HG03457 (cell line): ENCODE results near the gene SPAG16.
"Not testable (repeated sequence)": the region's sequence is repeated elsewhere in the genome, so short reads cannot be mapped to it uniquely, and the experiment has no call there.

ENCODE experiments used
- ATAC-seq: cut with Tn5 transposase; IDR thresholded peaks from one replicate; pipeline ENCODE4 v1.9.1; 2021; ENCODE audit warnings: moderate number of reproducible peaks; ENCODE audit not compliant: unreplicated experiment

The SPAG16 gene

DNA sequence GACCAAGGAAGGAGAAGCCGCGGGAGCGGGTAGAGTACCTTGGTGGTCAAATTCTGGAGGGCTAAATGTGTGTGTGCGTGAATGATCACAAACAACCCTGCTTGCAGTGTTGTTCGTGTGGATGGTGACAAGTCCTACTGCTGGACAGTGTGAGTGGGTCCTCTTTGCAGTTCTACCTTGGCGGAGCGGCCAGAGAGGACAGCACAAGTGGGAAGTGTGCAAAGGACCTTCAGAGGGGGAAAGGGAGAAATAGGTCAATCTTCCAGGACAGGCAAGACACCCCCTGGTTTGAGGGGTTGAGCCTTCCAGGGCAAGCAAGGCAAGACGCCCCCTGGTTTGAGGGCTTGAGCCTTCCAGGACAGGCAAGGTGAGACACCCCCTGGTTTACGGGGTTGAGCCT, 122.8 kb downstream of the SPAG16 start:
- ATAC-seq, result not testable (repeated sequence)

DNA sequence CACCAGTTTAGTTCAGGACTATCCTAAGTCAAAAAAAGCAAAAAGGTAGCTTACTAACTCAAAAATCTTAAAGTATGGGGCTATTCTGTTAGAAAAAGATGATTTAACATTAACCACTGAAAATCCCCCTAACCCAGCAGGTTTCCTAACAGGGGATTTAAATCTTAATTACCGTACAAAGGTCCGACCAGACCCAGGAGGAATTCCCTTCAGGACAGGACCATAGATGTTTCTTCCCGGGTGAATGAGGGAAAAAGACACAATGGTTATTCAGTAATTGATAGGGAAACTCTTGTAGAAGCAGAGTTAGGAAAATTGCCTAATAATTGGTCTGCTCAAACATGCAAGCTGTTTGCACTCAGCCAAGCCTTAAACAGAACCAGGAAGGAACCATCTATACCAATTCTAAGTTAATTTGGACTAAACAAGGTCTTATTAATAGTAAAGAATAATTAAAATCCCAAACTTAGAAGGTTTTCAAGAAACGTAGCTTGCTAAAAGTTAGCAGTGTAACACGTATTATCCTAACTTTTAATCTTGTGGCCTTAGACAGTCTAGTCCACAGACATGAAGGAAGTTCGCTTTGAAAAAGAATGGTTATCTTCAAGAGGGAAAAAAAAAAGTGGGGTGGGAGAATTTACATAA, 124.3 kb downstream of the SPAG16 start:
- ATAC-seq, result not testable (repeated sequence)

DNA sequence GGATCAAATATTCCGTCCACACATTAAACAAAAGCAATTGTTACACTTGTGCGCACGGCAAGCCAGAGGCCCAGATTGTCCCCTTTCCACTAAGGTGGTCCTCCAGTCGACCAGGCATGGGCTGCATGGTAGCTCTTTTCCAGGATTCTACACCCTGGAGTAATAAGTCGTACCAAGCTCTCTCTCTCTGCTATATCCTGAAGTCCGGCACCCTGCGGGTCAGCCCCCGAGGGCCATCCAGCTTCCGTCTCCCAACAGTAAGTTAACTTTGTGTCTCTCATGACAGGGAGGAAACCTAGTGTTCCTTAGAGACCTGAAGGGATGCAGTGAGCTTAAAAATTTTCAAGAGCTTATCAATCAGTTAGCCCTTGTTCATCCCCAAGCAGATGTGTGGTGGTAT, 126.4 kb downstream of the SPAG16 start:
- not testable (repeated sequence) for ATAC-seq

DNA sequence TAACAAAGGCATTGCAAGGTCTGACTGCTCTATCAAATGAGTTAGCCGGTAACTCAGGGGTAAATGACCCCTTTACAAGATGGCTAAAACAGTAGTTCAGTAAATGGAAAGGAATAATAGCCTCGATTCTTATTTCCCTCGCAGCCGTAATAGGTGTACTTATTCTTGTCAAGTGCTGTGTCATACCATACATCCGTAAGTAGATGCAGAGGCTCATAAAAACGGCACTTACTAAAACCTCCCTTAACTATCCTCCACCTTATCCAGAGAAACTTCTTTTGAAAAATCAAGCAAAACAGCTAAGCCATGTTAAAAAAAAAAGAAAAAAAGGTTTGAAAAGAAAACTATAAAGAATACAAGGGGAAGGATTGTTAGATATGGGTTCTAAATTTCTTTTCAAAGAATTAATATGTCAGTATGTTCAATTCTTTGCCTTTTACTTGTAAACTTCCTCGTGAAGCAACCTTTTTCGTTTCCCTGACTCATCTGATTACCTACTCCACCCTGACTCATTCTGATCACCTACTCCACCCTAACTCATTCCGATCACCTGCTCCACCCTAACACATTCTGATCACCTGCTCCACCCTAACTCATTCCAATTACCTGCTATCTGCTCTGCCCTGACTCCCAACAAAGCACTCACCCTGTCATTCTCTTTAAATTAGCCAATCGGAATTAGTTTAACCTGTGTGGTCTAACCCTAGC, 127.5 kb downstream of the SPAG16 start:
- no peak for ATAC-seq

DNA sequence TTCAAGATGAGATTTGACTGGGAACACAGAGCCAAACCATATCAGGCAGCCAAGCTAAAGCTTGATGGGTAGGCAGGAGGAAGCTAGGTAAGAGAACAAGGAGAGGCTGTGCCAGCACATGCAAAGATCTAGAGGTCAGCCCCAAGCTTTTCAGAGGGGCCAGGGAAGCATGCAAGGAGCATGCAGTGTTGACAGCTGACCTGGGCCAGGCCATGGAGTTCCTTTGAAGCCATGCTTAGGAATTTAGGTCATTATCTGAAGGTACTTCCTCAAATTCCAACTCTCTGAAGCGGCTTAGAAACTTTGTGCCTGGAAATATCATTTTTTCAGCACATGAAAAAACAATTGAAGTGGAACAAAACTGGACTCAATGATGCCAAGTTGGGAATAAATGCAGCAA, 130.8 kb downstream of the SPAG16 start:
- ATAC-seq, result no peak

DNA sequence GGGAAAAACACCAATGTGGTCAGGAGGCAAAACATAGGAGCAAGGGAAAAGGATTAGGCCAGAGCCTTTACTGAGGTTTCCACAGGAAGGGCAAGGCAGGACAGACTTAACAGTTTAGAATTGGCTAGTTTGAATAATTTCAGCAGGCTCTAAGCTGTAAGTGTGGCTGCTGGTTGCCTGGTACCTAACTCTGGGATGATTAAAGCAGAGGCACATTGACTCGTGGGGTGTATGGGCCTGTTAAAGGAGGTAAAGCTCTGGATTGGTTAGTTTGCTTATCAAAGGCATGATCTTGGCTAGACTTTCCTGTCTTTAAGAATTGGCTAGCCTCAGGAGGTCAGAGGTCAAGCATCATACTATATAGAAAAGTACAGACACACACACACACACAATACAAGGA, 132.6 kb downstream of the SPAG16 start:
- ATAC-seq, result no peak

DNA sequence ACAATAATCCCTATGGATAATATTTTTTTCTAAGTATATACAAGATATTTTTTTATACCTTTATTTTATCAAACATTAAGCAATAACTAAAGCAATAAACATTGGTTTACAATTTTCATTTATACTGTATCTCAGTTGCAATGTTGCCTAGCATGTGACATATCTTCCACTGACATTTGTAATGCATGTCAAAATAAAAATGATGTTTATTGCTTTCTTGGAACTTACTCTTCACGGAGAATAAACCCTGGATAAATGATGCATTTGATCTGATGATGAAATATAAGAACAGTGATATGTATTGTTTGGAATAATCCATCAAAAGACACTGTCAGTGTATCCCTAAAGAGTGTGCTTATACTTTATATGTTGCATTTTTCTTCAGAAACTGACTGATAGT, 135.7 kb downstream of the SPAG16 start:
- no peak for ATAC-seq

DNA sequence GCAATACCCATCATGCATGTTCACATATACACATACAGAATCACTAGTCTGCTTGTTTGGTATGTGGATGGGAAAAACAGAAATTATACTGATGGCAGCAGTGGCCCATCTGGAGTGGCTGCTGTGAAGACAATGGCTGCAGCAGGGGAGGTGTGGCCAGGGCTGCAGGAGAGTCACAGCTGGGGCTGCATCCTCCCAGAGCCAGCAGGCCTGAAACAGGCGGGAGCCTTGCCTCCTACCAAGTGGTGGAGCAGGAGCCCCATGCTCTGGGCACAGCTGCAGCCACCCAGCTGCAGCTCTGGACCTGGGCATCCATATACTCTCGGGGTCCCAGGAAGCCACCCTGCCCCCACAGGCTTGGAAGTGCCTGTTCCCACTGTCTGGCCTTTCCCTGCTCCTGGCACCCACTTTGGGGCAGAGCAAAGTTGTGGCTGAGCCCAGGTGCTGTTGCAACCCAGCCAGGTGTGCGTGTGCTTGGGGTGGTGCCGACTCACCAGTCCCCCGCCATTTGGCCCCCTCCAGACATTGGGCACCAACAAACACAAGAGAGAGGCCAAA, 136.6 kb downstream of the SPAG16 start:
- ATAC-seq, result no peak

DNA sequence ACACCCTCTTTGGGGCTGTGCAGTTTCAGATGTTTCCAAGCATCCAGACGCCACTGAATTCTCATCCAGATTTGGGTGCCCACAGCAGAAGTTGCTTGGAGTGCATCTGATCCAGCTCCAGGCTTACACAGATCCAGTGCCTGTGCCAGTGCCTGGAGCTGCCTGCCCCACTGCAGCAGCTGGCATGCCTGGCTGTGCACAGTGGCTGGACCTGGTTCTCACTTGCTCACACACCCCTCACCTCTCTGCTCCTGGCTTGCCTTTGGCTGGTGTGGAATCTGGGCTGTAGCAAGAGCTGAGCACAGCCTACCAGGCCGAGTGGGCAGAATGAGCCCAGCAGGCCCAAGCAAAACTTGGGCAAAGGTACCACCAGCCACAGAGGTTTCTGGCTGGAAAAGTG, 137.9 kb downstream of the SPAG16 start:
- ATAC-seq, result no peak

DNA sequence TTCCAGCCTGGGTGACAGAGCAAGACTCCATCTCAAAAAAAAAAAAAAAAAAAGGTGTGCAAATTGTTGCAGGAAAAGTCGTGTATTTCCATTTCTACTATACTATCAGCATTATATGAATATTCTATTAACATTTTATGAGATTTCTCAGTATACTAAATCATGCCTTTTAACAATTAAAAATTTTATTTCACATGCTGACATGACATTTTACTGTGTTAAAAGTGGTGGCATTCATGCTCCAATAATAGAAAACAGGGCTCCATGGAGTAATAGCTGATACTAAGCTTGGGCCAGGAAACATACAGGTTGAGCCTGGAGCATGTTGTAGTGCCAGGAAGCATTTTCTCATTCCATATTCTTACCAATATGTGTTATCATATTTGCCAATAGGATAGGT, 141.4 kb downstream of the SPAG16 start:
- ATAC-seq, result no peak

DNA sequence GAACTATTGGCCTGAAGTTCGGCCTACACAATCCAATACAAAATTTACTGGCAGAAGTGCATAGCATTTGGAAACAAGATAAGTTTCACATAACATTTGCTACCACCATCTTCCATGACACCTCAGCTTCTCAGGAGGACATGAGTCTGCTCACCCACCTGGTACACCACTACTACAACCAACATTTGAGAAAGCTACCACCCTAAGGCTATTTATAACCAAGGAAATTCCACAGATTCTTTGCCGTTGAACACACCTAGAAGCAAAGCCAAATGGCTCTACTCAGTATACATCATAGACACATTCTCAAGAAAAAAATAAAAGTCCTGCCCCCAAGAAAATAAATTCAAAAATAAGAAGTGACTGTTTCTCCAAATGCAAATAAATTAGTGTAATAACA, 145.3 kb downstream of the SPAG16 start:
- ATAC-seq, result no peak

DNA sequence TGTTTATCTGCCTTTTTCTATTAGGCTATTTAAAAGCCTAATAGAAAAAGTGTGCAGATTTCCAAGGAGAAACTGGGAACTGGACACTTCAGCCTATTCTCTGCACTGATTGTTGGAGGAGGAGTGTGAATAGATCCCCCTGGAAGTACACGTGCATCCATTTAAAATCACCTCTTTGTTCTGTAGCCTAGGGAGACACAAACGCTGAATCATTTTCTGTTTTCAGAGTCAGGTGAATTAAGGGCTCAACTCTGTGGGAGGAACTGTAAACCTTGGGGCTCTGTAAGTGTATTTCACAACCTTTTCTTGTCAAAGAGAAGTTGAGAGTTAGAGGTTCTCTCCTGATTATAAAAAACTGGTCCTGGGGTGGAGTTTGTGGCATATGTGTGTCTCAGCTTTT, 159.7 kb downstream of the SPAG16 start:
- no peak for ATAC-seq

DNA sequence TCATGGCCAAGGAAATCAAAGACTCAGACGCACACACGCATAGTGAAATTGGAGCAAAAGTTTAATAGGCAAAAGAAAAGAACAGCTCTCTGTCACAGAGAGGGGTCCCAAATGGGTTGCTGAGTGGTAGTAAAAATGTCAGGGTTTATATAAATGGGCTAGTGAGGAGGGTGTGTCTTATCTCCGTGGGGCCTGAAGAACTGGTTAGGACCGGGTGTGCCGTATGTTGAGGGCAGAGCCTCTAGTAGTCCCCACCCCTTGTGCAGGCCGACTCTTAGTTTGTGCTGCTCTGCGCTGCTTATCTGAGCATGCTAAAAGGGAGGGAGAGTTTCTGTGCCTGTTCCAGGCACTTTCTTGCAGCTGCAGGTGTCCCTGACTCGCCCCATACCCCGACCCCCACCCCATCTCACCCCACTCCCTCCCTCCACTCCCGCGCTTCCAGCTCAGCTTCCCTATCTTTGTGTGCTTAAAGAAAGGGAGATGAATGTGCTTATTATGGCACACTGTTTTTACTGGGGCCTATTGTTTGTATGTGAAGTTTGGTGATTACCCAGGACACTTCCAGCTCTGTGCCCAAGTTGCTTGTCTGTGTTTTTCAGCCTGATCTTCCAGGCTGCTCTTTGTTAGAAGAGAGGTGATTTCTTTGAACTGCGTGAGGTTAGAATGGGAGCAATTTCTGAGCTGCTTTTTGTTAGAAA, 167.4 kb downstream of the SPAG16 start:
- ATAC-seq, result no peak

DNA sequence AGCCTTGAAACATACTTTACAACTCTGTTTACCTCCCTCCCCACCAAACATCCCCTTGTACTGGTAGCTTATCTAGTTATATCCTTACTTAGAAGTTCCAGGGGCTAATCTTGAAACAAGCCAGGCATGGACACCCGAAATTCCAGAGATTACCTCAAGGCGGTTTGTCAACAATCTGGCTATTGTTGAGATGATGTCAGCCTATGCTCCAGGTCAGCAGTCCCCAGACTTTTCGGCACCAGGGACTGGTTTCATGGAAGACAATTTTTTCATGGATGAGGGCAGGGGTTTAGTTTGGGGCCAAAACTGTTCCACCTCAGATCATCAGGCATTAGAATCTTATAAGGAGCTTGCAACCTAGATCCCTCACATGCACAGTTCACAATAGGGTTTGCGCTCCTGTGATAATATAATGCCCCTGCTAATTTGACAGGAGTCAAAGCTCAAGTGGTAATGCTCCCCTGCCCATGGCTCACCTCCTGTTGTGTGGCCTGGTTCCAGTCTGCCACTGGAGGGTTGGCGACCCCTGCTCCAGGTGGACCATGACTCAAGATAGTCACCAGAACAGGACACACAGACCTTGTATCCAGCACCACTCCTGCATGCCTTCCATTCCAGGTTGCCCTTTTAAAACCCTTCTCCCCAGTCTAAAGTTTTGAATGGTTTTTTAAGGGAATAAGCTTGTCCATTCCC, 171.2 kb downstream of the SPAG16 start:
- no peak for ATAC-seq

DNA sequence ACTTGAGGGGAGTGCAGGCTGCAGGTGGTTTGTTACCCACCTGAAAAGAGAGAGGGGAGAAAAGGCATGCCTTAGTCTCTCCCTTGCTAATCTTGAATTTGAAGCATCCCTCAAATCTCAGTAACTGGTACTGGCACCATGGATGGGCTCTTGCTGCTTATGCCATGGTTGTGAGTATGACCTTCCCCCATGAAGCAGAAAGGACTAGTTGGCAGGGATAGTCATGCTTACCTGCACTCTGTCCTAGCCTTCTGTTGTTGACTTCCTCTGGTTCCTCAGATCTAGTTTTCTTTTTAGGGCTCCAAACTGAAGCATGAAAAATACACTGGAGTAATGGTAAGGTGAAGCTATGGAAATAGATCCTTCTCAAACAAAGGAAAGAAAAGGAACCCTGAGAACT, 191.2 kb downstream of the SPAG16 start:
- ATAC-seq, result no peak

DNA sequence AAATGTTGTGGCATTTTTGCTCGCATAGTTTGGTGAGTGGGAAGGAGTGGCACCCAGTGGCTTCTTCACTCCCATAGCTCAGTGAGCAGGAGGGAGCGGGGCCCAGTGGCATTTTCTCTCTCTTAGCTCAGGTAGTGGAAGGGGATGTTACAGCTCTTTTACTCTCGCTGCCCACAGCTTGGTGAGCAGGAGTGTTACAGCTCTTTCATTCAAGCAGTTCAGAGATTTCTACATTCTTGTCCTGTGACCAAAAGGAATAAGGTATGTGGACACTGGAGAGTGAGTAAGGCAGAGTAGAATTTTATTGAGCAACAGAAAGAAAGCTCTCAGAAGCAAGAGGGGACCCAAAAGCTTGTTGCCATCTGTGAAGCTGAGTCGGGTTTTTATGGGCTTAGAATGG, 192.4 kb downstream of the SPAG16 start:
- no peak for ATAC-seq

DNA sequence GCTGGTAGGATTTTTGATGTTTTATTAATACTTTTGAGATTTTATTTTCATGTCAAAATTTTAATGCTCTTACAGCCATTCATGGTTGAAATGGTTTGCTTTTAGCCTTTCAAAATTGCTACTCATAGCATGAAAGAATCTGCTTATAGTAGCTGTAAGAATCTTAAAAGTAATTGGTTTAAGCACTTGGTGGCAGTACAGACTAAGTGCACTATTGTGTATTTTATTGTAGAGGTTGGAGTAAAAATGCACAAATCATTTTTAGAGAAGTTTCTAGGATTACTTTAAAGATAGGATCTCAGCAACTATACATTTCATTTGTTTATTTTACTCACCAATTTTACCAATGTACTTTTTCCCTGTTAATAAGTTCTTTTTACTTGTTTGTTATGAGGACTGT, 205.8 kb downstream of the SPAG16 start:
- ATAC-seq, result no peak

DNA sequence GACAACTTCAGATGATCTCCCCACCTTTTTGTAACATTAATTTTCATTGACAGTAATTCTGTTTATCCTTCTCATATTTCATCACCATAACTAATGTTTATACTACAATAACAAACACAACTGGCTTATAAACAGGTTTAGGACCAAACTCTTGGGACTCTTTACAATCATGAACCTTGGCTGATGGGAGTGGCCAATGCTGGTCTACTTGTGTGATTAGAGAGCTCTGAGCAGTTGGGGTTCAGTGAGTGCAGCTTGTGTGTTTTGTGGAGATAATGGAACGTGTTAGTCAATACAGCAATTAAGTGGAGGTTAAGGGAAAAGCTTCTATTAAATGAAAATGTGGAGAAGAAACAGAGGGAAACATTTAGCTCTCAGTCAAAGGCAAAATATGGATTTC, 207.1 kb downstream of the SPAG16 start:
- ATAC-seq, result no peak

DNA sequence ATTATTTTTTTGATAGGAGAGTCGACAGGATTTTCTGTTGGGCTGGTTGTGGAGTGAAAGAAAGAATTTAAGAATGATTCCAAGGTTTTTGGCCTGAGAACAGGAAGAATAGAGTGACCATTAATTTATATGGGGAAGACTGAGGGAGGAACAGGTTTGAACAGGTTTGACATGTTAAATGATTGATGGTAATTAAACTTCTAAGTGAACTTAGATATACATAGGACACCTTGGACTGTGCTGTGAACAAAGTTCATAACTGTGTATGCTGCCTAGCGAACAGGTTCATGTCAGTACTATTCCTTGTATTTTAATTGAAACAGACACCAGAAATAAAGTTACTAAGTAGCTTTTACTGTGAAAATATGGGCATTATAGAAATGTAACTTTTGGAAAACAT, 212.0 kb downstream of the SPAG16 start:
- ATAC-seq, result no peak

DNA sequence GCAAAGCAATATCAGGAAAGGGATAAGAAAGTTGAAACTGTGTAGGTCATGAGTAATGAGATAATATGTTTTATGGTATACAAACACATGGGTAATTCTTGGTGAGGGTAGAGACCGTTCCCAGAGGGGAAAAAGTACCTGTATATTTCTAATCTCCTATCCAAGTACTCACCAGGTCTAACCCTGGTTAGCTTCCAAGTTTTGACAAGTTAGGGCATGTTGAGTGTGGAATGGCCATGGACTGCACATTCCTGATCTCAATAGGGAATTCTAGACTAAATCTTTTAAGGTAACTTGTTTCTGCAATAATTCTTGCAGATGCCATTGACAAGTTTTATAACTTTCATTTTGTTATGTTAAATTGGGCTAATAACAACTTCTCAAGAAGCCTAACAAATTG, 216.6 kb downstream of the SPAG16 start:
- ATAC-seq, result no peak

DNA sequence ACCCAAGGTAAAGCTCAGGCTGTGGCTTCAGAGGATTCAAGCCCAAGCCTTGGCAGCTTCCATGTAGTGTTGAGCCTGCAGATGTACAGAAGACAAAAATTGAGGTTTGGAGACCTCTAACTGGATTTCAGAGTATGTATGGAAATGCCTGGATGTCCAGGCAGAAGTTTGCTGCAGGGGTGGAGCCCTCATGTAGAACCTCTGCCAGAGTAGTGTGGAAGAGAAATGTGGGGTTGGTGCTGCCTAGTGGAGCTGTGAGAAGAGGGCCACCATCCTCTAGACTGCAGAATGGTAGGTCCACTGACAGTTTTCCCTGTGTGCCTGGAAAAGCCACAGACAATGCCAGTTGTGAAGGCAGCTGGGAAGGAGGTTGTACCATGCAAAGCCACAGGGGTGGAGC, 239.9 kb downstream of the SPAG16 start:
- ATAC-seq, result no peak
